GM21360 (cell line): ENCODE measurements around the gene WNT2B.

Experiments used
- ATAC-seq: cut with Tn5 transposase; IDR thresholded peaks from one replicate; pipeline ENCODE4 v1.9.1; 2021; ENCODE audit warnings: mild to moderate bottlenecking, moderate library complexity; ENCODE audit not compliant: unreplicated experiment

The WNT2B gene

GRCh38 chr1:112563341-112563740 lies 54.6 kb downstream of the WNT2B start:
- ATAC-seq, result no peak

- no peak for ATAC-seq
Measured at GRCh38 chr1:112564081-112564480, 55.3 kb downstream of the WNT2B start.

- no peak for ATAC-seq
Measured at GRCh38 chr1:112565800-112566199, 57.0 kb downstream of the WNT2B start.

- no peak for ATAC-seq
Measured at GRCh38 chr1:112575154-112575804, 66.5 kb downstream of the WNT2B start.

GRCh38 chr1:112576240-112576639 lies 67.5 kb downstream of the WNT2B start:
- no peak for ATAC-seq
